DOHH2 (cell line): ENCODE results near the gene PLXNA3.

ENCODE experiments used
- H3F3A ChIP-seq: fragments of 200-600 bp; sonication (generic), shearing (Covaris generic); 2 replicates; pipeline ENCODE4 v1.6.0; 2016; ENCODE audit warnings: antibody characterized with exemption, mild to moderate bottlenecking; ENCODE audit not compliant: control insufficient read depth, insufficient read depth
- H3K27ac ChIP-seq: fragments of 200-600 bp; sonication (generic); 2 replicates; pipeline ENCODE4 v1.5.1; 2014; ENCODE audit warnings: low read depth, mild to moderate bottlenecking, low read length, moderate library complexity
- H3K27me3 ChIP-seq: fragments of 200-600 bp; sonication (generic); 2 replicates; pipeline ENCODE4 v1.6.1; 2014; ENCODE audit warnings: mild to moderate bottlenecking, low read length, mixed read lengths; ENCODE audit not compliant: control insufficient read depth
- H3K36me3 ChIP-seq: fragments of 200-600 bp; sonication (generic); 2 replicates; pipeline ENCODE4 v1.6.1; 2014; ENCODE audit warnings: mild to moderate bottlenecking, low read length, moderate library complexity, mixed read lengths; ENCODE audit not compliant: control insufficient read depth
- H3K4me1 ChIP-seq: fragments of 200-600 bp; sonication (generic); 2 replicates; pipeline ENCODE4 v1.6.1; 2014; ENCODE audit warnings: mild to moderate bottlenecking, low read length, mixed read lengths; ENCODE audit not compliant: control insufficient read depth
- H3K4me2 ChIP-seq: fragments of 200-600 bp; sonication (generic); 2 replicates; pipeline ENCODE4 v1.6.0; 2014; ENCODE audit warnings: mild to moderate bottlenecking, low read length, moderate library complexity
- H3K4me3 ChIP-seq: fragments of 200-600 bp; sonication (generic); 2 replicates; pipeline ENCODE4 v1.5.1; 2014; ENCODE audit warnings: mild to moderate bottlenecking, low read length, mixed read lengths
- H3K79me2 ChIP-seq: fragments of 200-600 bp; sonication (generic); 2 replicates; pipeline ENCODE4 v1.6.1; 2014; ENCODE audit warnings: mild to moderate bottlenecking, low read length, mixed read lengths; ENCODE audit not compliant: control insufficient read depth
- H3K9me2 ChIP-seq: fragments of 200-600 bp; sonication (generic); replicated peaks from 2 replicates; pipeline ENCODE4 v1.6.1; 2014; ENCODE audit warnings: mild to moderate bottlenecking, low read length, mixed read lengths; ENCODE audit not compliant: control insufficient read depth
- H3K9me3 ChIP-seq: fragments of 200-600 bp; sonication (generic); 2 replicates; pipeline ENCODE4 v1.6.1; 2014; ENCODE audit warnings: antibody characterized with exemption, low read length, mixed read lengths; ENCODE audit not compliant: control insufficient read depth, insufficient read depth
- H4K20me1 ChIP-seq: fragments of 200-600 bp; sonication (generic); 2 replicates; pipeline ENCODE4 v1.6.0; 2014; ENCODE audit warnings: low read depth, mild to moderate bottlenecking, antibody characterized with exemption, low read length, moderate library complexity; ENCODE audit not compliant: control insufficient read depth, insufficient read depth
- EZH2phosphoT487 ChIP-seq: fragments of 200-600 bp; sonication (generic); IDR thresholded peaks from 2 replicates; pipeline ENCODE4 v1.6.1; 2017; ENCODE audit warnings: borderline replicate concordance, mild to moderate bottlenecking, antibody characterized with exemption, low read length, moderate library complexity, mixed read lengths
- TF ChIP-seq, protein P1 (sequence below): fragments of 200-600 bp; sonication (generic); IDR thresholded peaks from one replicate; pipeline ENCODE4 v1.5.1; 2014; ENCODE audit warnings: antibody characterized with exemption, mild to moderate bottlenecking, low read depth, low read length; ENCODE audit not compliant: poor library complexity, severe bottlenecking

The PLXNA3 gene

DNA sequence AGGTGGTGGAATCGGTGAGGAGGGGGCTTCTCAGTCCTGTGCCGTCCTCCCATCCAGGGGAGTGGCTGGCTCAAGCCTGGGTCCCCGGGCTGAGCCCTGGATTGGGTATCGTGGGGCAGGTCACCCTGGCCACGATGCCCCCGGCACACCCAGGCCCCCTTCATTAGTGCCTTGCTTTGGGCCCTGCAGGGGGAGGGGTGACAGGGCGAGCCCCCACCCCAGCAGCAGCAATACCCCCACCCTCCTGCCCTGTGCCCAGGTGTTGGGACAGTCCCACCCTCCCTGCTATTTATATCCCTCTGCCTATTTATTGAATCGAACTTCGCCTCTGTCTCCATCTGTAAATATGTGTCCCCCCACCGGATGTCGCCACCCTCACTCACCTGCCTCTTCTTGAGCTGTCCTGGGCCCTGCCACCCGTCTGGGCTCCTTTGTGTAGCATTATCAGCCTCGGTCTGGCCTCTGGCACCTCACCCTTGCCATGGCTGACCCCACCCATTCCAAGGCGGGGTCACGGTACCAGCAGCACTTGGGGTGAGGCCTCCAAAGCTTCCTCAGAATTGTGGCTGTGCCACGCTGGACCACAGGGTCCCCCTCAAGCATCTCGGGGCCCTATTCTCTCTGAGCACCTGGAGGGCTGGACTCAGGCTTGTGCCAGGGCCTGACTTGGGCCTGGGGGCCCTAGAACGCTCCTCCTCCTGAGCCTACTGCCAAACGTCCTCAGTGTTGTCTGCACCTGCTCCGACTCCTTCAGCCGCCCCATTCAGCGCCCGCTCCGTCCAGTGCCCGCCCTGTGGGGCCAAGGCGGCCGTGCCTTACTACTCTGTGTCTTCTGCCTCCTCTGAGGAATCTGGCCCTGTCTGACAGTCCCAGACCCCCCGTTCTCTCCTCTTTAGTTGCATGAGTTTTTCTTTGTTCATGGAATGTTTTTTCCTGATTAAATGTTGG lies 14.9 kb downstream of the PLXNA3 start:
- no peaks in the 10 kb centered on the region for H4K20me1 ChIP-seq
- H3K27me3 ChIP-seq = no peaks in the 10 kb centered on the region
- H3K36me3 ChIP-seq = no peaks in the 10 kb centered on the region; the same call in 1 of the 2 replicates
- no peaks in the 10 kb centered on the region for H3K9me3 ChIP-seq
- peaks cover 3% of the 10 kb centered on the region for H3K79me2 ChIP-seq
- H3K4me3 ChIP-seq = no peak overlapping the region
- TF ChIP-seq EZH2phosphoT487 = no peak
- TF ChIP-seq, protein P1, sequence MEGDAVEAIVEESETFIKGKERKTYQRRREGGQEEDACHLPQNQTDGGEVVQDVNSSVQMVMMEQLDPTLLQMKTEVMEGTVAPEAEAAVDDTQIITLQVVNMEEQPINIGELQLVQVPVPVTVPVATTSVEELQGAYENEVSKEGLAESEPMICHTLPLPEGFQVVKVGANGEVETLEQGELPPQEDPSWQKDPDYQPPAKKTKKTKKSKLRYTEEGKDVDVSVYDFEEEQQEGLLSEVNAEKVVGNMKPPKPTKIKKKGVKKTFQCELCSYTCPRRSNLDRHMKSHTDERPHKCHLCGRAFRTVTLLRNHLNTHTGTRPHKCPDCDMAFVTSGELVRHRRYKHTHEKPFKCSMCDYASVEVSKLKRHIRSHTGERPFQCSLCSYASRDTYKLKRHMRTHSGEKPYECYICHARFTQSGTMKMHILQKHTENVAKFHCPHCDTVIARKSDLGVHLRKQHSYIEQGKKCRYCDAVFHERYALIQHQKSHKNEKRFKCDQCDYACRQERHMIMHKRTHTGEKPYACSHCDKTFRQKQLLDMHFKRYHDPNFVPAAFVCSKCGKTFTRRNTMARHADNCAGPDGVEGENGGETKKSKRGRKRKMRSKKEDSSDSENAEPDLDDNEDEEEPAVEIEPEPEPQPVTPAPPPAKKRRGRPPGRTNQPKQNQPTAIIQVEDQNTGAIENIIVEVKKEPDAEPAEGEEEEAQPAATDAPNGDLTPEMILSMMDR = no peak
- H3K27ac ChIP-seq = no peak overlapping the region
- H3K9me2 ChIP-seq = no peaks in the 10 kb centered on the region
- peaks cover 7% of the 10 kb centered on the region for H3K4me1 ChIP-seq
- peaks cover 2% of the 10 kb centered on the region; the same call in 1 of the 2 replicates for H3F3A ChIP-seq
- no peak overlapping the region for H3K4me2 ChIP-seq

DNA sequence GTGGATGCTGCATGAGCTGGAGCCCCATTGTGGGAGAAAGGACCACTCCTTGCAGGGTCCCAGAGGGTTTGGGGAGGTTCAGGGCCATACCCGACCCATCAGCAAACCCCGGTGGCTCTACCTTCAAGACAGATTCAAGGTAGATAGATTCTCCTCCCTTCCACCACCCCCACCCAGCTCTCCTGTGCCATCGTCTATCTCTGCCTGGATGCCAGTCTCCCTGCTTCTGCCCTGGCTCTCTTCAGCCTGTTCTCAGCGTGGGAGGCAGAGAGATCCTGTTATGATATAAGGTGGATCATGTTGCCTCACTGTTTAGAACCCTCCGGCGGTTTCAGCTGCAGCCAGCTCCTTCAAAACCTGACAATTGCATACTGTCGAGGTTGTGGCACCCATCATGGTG lies 15.6 kb downstream of the PLXNA3 start:
- Histone ChIP-seq H3K4me1 (peaks cover 9% of the 10 kb centered on the region), H3K27me3 (no peaks in the 10 kb centered on the region), H3K9me2 (no peaks in the 10 kb centered on the region), H4K20me1 (no peaks in the 10 kb centered on the region), H3F3A (peaks cover 2% of the 10 kb centered on the region; the same call in 1 of the 2 replicates), H3K4me2 (no peak overlapping the region), H3K4me3 (no peak overlapping the region), H3K9me3 (no peaks in the 10 kb centered on the region), H3K79me2 (peaks cover 8% of the 10 kb centered on the region), H3K27ac (no peak overlapping the region), H3K36me3 (no peaks in the 10 kb centered on the region)
- TF ChIP-seq, protein P1 = no peak
- TF ChIP-seq EZH2phosphoT487 = no peak

DNA sequence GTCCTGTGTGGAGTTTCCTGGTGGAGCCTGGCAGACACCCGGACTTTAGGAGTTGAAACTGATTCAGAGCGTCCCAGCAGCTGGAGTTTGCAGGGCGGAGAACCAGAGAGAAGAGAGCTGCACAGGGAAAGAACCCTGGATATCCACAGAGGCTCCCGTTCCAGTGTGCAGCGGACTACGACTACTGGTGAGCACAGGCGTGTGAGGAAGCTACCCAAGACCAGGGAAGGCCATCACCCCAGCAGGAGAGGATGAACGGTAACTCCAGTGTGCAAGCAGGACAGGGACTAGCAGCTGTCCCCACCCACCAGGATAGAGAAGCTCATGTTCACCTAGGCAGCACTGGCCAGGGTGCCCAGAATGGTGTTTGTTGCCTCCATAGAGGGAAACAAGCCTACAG lies 18.7 kb downstream of the PLXNA3 start:
- Histone ChIP-seq H3K36me3 (no peaks in the 10 kb centered on the region), H3K9me3 (no peaks in the 10 kb centered on the region), H3F3A (peaks cover 2% of the 10 kb centered on the region; the same call in 1 of the 2 replicates), H4K20me1 (no peaks in the 10 kb centered on the region), H3K9me2 (no peaks in the 10 kb centered on the region), H3K27me3 (no peaks in the 10 kb centered on the region), H3K4me3 (no peak overlapping the region), H3K27ac (no peak overlapping the region), H3K4me1 (peaks cover 34% of the 10 kb centered on the region), H3K79me2 (peaks cover 8% of the 10 kb centered on the region), H3K4me2 (no peak overlapping the region)
- TF ChIP-seq, protein P1 = no peak
- TF ChIP-seq EZH2phosphoT487 = no peak
